Measurements from ENCODE around the gene DLG2. TPM values are rescaled to one million over a fixed set of nuclear protein-coding genes. Genes with fewer than 3 reads are reported as not detected.

The DLG2 gene
- total RNA-seq, 1 donor from 2014 or later, result 2.1 TPM

GRCh38 chr11:85167038-85167437 is 460.1 kb downstream of the DLG2 start:
- H3K27me3 Mint-ChIP-seq (ENCODE audit: low read depth), result no peaks in the 10 kb centered on the region
- H3K27ac Mint-ChIP-seq (ENCODE audit: unreplicated experiment), result no peak overlapping the region
- DNase-seq (ENCODE audit: low read depth, low spot score), result no peak
- peaks cover 18% of the 10 kb centered on the region for H3K4me1 Mint-ChIP-seq
- no peak overlapping the region for H3K4me3 Mint-ChIP-seq
- TF ChIP-seq CTCF (conservative IDR thresholded peaks at IDR 0.05), result no peak
- H3K9me3 Mint-ChIP-seq, result no peaks in the 10 kb centered on the region
- no peaks in the 10 kb centered on the region for H3K36me3 Mint-ChIP-seq (ENCODE audit: low read depth)

GRCh38 chr11:85165819-85166218 is 461.3 kb downstream of the DLG2 start:
- no peaks in the 10 kb centered on the region for H3K36me3 Mint-ChIP-seq (ENCODE audit: low read depth)
- TF ChIP-seq CTCF (conservative IDR thresholded peaks at IDR 0.05), result no peak
- no peaks in the 10 kb centered on the region for H3K27me3 Mint-ChIP-seq (ENCODE audit: low read depth)
- no peak overlapping the region for H3K4me3 Mint-ChIP-seq
- H3K4me1 Mint-ChIP-seq, result peaks cover 18% of the 10 kb centered on the region
- H3K9me3 Mint-ChIP-seq, result no peaks in the 10 kb centered on the region
- no peak overlapping the region for H3K27ac Mint-ChIP-seq (ENCODE audit: unreplicated experiment)
- no peak for DNase-seq (ENCODE audit: low read depth, low spot score)

GRCh38 chr11:85164743-85165142 is 462.4 kb downstream of the DLG2 start:
- peaks cover 18% of the 10 kb centered on the region for H3K4me1 Mint-ChIP-seq
- no peak for DNase-seq (ENCODE audit: low read depth, low spot score)
- no peaks in the 10 kb centered on the region for H3K27me3 Mint-ChIP-seq (ENCODE audit: low read depth)
- no peak overlapping the region for H3K4me3 Mint-ChIP-seq
- H3K9me3 Mint-ChIP-seq, result no peaks in the 10 kb centered on the region
- H3K27ac Mint-ChIP-seq (ENCODE audit: unreplicated experiment), result no peak overlapping the region
- H3K36me3 Mint-ChIP-seq (ENCODE audit: low read depth), result no peaks in the 10 kb centered on the region
- no peak for TF ChIP-seq CTCF (conservative IDR thresholded peaks at IDR 0.05)

- Mint-ChIP-seq H3K4me3 (no peak overlapping the region), H3K36me3 (ENCODE audit: low read depth) (no peaks in the 10 kb centered on the region), H3K4me1 (no peaks in the 10 kb centered on the region), H3K27ac (ENCODE audit: unreplicated experiment) (no peak overlapping the region), H3K9me3 (peaks cover 8% of the 10 kb centered on the region), H3K27me3 (ENCODE audit: low read depth) (no peaks in the 10 kb centered on the region)
- no peak for DNase-seq (ENCODE audit: low read depth, low spot score)
- no peak for TF ChIP-seq CTCF (conservative IDR thresholded peaks at IDR 0.05)
Measured at GRCh38 chr11:85154294-85154693, 472.9 kb downstream of the DLG2 start.

DNA sequence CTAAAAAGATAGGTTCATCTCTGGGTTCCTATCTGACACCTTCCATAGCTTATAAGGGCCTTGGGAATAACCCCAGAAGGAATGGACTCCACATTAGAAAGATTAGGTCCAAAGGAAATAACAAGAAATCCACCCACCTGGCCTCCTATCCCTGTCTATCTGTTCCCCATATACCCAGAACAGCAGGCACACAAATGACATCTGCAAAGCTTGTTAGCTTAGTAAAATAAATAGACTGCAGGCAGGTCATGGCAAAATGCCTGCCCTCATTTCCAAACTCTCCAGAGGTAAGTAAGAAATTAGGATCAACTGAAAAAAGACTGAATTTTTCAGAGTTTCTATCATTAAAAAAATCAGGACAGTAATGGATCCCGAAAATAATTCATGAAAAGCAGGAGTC is 489.5 kb downstream of the DLG2 start:
- Mint-ChIP-seq H3K9me3 (peaks cover 6% of the 10 kb centered on the region), H3K4me1 (peaks cover 12% of the 10 kb centered on the region), H3K27me3 (ENCODE audit: low read depth) (no peaks in the 10 kb centered on the region), H3K27ac (ENCODE audit: unreplicated experiment) (no peak overlapping the region), H3K36me3 (ENCODE audit: low read depth) (no peaks in the 10 kb centered on the region), H3K4me3 (no peak overlapping the region)
- TF ChIP-seq CTCF (conservative IDR thresholded peaks at IDR 0.05), result no peak
- no peak for DNase-seq (ENCODE audit: low read depth, low spot score)

- no peak for TF ChIP-seq CTCF (conservative IDR thresholded peaks at IDR 0.05)
- Mint-ChIP-seq H3K4me1 (peaks cover 16% of the 10 kb centered on the region), H3K27me3 (ENCODE audit: low read depth) (no peaks in the 10 kb centered on the region), H3K4me3 (no peak overlapping the region), H3K36me3 (ENCODE audit: low read depth) (no peaks in the 10 kb centered on the region), H3K27ac (ENCODE audit: unreplicated experiment) (no peak overlapping the region), H3K9me3 (peaks cover 3% of the 10 kb centered on the region)
- DNase-seq (ENCODE audit: low read depth, low spot score), result no peak
Measured at GRCh38 chr11:85133636-85134035, 493.5 kb downstream of the DLG2 start.
